Activated CD4-positive, CD25-positive, alpha-beta regulatory T cell treated with anti-CD3 and anti-CD28 coated beads, Interleukin-2, amount 50 U/mL, for 72 hours (primary cell): ENCODE measurements around the gene AFAP1.

Experiments
- DNase-seq: peaks from one replicate; pipeline ENCODE4 v3.0.0; 2021

The AFAP1 gene

GRCh38 chr4:7710576-7711306 lies 228.9 kb downstream of the AFAP1 start:
- no peak for DNase-seq

- no peak for DNase-seq
Observed at GRCh38 chr4:7710126-7710525, 229.5 kb downstream of the AFAP1 start.

- no peak for DNase-seq
Observed at GRCh38 chr4:7709431-7709830, 230.2 kb downstream of the AFAP1 start.

- DNase-seq: no peak
Observed at GRCh38 chr4:7708981-7709380, 230.7 kb downstream of the AFAP1 start.
